HepG2 (cell line): Measurements from ENCODE around the gene SERPINB6. TPM values are rescaled to one million over a fixed set of nuclear protein-coding genes. Genes with fewer than 3 reads are reported as not detected.

ENCODE experiments used
- ARNT2 ChIP-seq: sonication (generic); formaldehyde crosslinking; IDR thresholded peaks from 2 replicates; pipeline ENCODE4 v1.8.0; 2022; ENCODE audit warnings: mild to moderate bottlenecking, low read depth, missing genetic modification reagents, moderate library complexity
- GPN1 ChIP-seq: sonication (generic); formaldehyde crosslinking; IDR thresholded peaks from 2 replicates; pipeline ENCODE4 v1.5.1; 2020; ENCODE audit warnings: missing genetic modification reagents, borderline replicate concordance
- KDM5B ChIP-seq: sonication (generic); formaldehyde crosslinking; IDR thresholded peaks from 2 replicates; pipeline ENCODE4 v1.4.0; 2020; ENCODE audit warnings: missing genetic modification reagents, mild to moderate bottlenecking, borderline replicate concordance
- NKX3-1 ChIP-seq: sonication (generic); formaldehyde crosslinking; IDR thresholded peaks from 2 replicates; pipeline ENCODE4 v1.5.0; 2020; ENCODE audit warnings: missing genetic modification reagents
- POGZ ChIP-seq: sonication (generic); formaldehyde crosslinking; IDR thresholded peaks from 2 replicates; pipeline ENCODE4 v1.4.0; 2020; ENCODE audit warnings: mild to moderate bottlenecking, missing genetic modification reagents
- SOX6 ChIP-seq, 2 experiments: fragments of 450-650 bp in 1 of 2; sonication (generic) in 1 of 2; formaldehyde crosslinking in 1 of 2; IDR thresholded peaks; 2 replicates each; pipeline versions ENCODE4 v1.4.0 to v1.6.1; 2017 to 2020; ENCODE audit warnings: antibody characterized with exemption in 1 of 2, mild to moderate bottlenecking in 1 of 2, missing genetic modification reagents in 1 of 2
- ZNF788 ChIP-seq: sonication (generic); formaldehyde crosslinking; IDR thresholded peaks from 2 replicates; pipeline ENCODE4 v1.5.0; 2020; ENCODE audit warnings: mild to moderate bottlenecking, missing genetic modification reagents, borderline replicate concordance
- ZSCAN29 ChIP-seq: sonication (generic); formaldehyde crosslinking; conservative IDR thresholded peaks from 2 replicates; pipeline ENCODE4 v1.4.0; 2020; ENCODE audit warnings: mild to moderate bottlenecking, missing genetic modification reagents
- polyA plus RNA-seq, 8 experiments: library from polyadenylated mRNA; depleted of rRNA in 3 of 8; stranded (reverse) in 7 of 8; unstranded in 1 of 8; fragments of >200 nt; fragmentation: Illumina TruSeq in 4 of 8; extraction: Trizol in 4 of 8; gene quantifications; 2 replicates each; pipeline versions ENCODE4 v1.2.1 to v1.2.3, GENCODE V29; 2011 to 2016; ENCODE audit warnings: low read depth in 4 of 8, missing spikeins in 1 of 8, mixed read lengths in 1 of 8; ENCODE audit not compliant: insufficient read depth in 1 of 8
- total RNA-seq, 5 experiments: library from RNA; depleted of rRNA; stranded (reverse); fragments of >200 nt; fragmentation: Illumina TruSeq; extraction: Trizol; gene quantifications; 2 replicates each; pipeline ENCODE4 v1.2.3, GENCODE V29; 2016; ENCODE audit warnings: low read depth in 1 of 5
- TF ChIP-seq, protein P1 (sequence below): sonication (generic); formaldehyde crosslinking; IDR thresholded peaks from 2 replicates; pipeline ENCODE4 v1.8.1; 2022; ENCODE audit warnings: low read depth, mild to moderate bottlenecking, missing genetic modification reagents
- TF ChIP-seq, protein P2 (sequence below): sonication (generic); formaldehyde crosslinking; IDR thresholded peaks from 2 replicates; pipeline ENCODE4 v1.8.0; 2022; ENCODE audit warnings: missing genetic modification reagents, mild to moderate bottlenecking, moderate library complexity, borderline replicate concordance
- TF ChIP-seq, protein P3 (sequence below): sonication (generic); formaldehyde crosslinking; IDR thresholded peaks from 2 replicates; pipeline ENCODE4 v1.4.0; 2020; ENCODE audit warnings: missing genetic modification reagents
- TF ChIP-seq, protein P4 (sequence below): sonication (generic); formaldehyde crosslinking; IDR thresholded peaks from 2 replicates; pipeline ENCODE4 v1.5.0; 2020; ENCODE audit warnings: mild to moderate bottlenecking, missing genetic modification reagents
- TF ChIP-seq, protein P5 (sequence below): sonication (generic); formaldehyde crosslinking; IDR thresholded peaks from 2 replicates; pipeline ENCODE4 v1.5.0; 2020; ENCODE audit warnings: missing genetic modification reagents
- TF ChIP-seq, protein P6 (sequence below), 2 experiments: IDR thresholded peaks; 2 replicates each; pipeline ENCODE4 v1.6.1; 2011 to 2012; ENCODE audit warnings: low read length in 2 of 2, borderline replicate concordance in 1 of 2, low read depth in 1 of 2, mild to moderate bottlenecking in 1 of 2, moderate library complexity in 1 of 2

SERPINB6 gene
- total and polyA plus RNA-seq, 2 of the 13 experiments (the other 11 are each of a cell fraction or from before 2014, with no cell fraction given) = 38.2 to 61.3 TPM

DNA sequence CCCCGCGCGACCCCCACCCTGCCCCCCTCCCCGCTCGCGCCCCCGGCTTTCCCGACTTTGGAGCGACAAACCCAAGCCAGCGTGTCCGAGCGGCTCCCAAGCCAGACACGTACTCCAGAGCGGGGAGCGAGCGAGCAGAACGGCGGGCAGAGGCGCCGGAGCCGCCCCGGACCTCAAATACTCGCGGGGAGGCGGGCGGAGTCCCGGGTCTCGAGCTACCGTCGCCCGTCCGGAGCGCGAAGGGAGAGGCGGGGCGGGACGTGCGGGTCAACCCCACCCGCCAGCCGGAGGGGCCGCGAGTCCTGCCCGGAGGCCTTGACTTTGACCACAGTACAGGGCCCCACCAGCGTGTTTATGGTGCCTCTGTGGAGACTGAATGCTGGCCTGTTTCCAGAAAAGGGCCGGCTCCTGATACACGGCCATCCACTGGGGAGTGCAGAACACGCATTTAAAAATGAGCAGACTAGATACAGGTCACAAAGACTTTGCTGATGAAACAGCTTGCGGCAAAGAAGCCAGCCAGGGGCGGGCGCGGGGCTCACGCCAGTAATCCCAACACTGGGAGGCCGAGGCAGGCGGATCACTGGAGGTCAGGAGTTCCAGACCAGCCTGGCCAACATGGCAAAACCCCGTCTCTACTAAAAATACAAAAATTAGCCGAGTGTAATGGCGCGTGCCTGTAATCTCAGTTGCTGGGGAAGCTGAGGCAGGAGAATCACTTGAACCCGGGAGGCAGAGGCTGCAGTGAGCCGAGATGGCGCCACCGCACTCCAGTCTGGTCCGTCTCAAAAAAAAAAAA lies at the start of gene SERPINB6 (continued):
- TF ChIP-seq, protein P1, sequence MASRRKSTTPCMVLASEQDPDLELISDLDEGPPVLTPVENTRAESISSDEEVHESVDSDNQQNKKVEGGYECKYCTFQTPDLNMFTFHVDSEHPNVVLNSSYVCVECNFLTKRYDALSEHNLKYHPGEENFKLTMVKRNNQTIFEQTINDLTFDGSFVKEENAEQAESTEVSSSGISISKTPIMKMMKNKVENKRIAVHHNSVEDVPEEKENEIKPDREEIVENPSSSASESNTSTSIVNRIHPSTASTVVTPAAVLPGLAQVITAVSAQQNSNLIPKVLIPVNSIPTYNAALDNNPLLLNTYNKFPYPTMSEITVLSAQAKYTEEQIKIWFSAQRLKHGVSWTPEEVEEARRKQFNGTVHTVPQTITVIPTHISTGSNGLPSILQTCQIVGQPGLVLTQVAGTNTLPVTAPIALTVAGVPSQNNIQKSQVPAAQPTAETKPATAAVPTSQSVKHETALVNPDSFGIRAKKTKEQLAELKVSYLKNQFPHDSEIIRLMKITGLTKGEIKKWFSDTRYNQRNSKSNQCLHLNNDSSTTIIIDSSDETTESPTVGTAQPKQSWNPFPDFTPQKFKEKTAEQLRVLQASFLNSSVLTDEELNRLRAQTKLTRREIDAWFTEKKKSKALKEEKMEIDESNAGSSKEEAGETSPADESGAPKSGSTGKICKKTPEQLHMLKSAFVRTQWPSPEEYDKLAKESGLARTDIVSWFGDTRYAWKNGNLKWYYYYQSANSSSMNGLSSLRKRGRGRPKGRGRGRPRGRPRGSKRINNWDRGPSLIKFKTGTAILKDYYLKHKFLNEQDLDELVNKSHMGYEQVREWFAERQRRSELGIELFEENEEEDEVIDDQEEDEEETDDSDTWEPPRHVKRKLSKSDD = no peak
- TF ChIP-seq KDM5B (CRISPR knock-in tag) (peak; percentile 88), POGZ (CRISPR knock-in tag) (peak; percentile 64; the same call in 1 of the 2 replicates), GPN1 (CRISPR knock-in tag) (no peak), ZNF788 (CRISPR knock-in tag) (peak; percentile 77; the same call in 1 of the 2 replicates), SOX6 (IDR thresholded peaks at IDR 0.05) (no peak), SOX6 (CRISPR knock-in tag; IDR thresholded peaks at IDR 0.05) (peak; percentile 82), ZSCAN29 (CRISPR knock-in tag) (peak; percentile 66), ARNT2 (CRISPR knock-in tag) (no peak), NKX3-1 (no peak)
- TF ChIP-seq, protein P2, sequence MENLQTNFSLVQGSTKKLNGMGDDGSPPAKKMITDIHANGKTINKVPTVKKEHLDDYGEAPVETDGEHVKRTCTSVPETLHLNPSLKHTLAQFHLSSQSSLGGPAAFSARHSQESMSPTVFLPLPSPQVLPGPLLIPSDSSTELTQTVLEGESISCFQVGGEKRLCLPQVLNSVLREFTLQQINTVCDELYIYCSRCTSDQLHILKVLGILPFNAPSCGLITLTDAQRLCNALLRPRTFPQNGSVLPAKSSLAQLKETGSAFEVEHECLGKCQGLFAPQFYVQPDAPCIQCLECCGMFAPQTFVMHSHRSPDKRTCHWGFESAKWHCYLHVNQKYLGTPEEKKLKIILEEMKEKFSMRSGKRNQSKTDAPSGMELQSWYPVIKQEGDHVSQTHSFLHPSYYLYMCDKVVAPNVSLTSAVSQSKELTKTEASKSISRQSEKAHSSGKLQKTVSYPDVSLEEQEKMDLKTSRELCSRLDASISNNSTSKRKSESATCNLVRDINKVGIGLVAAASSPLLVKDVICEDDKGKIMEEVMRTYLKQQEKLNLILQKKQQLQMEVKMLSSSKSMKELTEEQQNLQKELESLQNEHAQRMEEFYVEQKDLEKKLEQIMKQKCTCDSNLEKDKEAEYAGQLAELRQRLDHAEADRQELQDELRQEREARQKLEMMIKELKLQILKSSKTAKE = peak; percentile 96
- TF ChIP-seq, protein P3, sequence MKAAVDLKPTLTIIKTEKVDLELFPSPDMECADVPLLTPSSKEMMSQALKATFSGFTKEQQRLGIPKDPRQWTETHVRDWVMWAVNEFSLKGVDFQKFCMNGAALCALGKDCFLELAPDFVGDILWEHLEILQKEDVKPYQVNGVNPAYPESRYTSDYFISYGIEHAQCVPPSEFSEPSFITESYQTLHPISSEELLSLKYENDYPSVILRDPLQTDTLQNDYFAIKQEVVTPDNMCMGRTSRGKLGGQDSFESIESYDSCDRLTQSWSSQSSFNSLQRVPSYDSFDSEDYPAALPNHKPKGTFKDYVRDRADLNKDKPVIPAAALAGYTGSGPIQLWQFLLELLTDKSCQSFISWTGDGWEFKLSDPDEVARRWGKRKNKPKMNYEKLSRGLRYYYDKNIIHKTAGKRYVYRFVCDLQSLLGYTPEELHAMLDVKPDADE (CRISPR knock-in tag) = no peak
- TF ChIP-seq, protein P4, sequence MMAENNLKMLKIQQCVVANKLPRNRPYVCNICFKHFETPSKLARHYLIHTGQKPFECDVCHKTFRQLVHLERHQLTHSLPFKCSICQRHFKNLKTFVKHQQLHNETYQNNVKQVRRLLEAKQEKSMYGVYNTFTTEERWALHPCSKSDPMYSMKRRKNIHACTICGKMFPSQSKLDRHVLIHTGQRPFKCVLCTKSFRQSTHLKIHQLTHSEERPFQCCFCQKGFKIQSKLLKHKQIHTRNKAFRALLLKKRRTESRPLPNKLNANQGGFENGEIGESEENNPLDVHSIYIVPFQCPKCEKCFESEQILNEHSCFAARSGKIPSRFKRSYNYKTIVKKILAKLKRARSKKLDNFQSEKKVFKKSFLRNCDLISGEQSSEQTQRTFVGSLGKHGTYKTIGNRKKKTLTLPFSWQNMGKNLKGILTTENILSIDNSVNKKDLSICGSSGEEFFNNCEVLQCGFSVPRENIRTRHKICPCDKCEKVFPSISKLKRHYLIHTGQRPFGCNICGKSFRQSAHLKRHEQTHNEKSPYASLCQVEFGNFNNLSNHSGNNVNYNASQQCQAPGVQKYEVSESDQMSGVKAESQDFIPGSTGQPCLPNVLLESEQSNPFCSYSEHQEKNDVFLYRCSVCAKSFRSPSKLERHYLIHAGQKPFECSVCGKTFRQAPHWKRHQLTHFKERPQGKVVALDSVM (CRISPR knock-in tag) = peak; percentile 68
- TF ChIP-seq, protein P5, sequence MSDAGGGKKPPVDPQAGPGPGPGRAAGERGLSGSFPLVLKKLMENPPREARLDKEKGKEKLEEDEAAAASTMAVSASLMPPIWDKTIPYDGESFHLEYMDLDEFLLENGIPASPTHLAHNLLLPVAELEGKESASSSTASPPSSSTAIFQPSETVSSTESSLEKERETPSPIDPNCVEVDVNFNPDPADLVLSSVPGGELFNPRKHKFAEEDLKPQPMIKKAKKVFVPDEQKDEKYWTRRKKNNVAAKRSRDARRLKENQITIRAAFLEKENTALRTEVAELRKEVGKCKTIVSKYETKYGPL (CRISPR knock-in tag) = peak; percentile 46; the same call in 1 of the 2 replicates
- TF ChIP-seq, protein P6, sequence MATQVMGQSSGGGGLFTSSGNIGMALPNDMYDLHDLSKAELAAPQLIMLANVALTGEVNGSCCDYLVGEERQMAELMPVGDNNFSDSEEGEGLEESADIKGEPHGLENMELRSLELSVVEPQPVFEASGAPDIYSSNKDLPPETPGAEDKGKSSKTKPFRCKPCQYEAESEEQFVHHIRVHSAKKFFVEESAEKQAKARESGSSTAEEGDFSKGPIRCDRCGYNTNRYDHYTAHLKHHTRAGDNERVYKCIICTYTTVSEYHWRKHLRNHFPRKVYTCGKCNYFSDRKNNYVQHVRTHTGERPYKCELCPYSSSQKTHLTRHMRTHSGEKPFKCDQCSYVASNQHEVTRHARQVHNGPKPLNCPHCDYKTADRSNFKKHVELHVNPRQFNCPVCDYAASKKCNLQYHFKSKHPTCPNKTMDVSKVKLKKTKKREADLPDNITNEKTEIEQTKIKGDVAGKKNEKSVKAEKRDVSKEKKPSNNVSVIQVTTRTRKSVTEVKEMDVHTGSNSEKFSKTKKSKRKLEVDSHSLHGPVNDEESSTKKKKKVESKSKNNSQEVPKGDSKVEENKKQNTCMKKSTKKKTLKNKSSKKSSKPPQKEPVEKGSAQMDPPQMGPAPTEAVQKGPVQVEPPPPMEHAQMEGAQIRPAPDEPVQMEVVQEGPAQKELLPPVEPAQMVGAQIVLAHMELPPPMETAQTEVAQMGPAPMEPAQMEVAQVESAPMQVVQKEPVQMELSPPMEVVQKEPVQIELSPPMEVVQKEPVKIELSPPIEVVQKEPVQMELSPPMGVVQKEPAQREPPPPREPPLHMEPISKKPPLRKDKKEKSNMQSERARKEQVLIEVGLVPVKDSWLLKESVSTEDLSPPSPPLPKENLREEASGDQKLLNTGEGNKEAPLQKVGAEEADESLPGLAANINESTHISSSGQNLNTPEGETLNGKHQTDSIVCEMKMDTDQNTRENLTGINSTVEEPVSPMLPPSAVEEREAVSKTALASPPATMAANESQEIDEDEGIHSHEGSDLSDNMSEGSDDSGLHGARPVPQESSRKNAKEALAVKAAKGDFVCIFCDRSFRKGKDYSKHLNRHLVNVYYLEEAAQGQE (IDR thresholded peaks at IDR 0.05; ENCODE audit: borderline replicate concordance in 1 of 2, low read depth in 1 of 2, low read length in 2 of 2) = no peak
